SH-SY5Y (cell line): ENCODE results near the gene MCF2L.

Experiments used
- GATA2 ChIP-seq: IDR thresholded peaks from 2 replicates; pipeline ENCODE4 v1.6.1; 2011; ENCODE audit warnings: mild to moderate bottlenecking, low read depth, low read length
- GATA3 ChIP-seq: IDR thresholded peaks from 2 replicates; pipeline ENCODE4 v1.6.1; 2011; ENCODE audit warnings: low read depth, mild to moderate bottlenecking, low read length, moderate library complexity

DNA sequence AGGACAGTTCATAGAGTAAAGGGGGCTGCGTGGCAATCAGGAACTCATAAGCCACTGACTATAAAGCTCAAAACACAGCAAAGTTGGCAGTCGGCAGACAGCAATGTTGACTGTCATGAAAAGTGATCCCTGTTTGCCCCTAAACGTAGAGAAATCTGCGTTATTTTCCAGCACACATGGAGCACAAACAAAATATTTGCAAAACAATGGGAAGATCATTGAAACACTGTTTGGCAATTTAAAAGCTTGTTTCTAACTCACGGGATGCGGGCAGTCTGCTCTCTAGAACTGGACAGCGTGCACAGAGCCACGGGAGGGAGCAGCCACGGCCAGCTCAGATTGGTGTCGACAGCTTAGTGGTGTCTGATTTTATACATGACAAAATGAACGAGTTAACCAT lies 130.1 kb downstream of the MCF2L start:
- TF ChIP-seq GATA2 (no peak), GATA3 (no peak)
